CD4-positive, CD25-positive, alpha-beta regulatory T cell (primary cell): ENCODE measurements around the gene CD247. TPM values are rescaled to one million over a fixed set of nuclear protein-coding genes. Genes with fewer than 3 reads are reported as not detected.

Experiments used
- ATAC-seq, 2 donors: fragments of 150-1000 bp; cut with Tn5 transposase; one replicate each; pipeline ENCODE4 v1.10.0; 2021; ENCODE audit warnings: low read depth in 2 of 2, moderate number of reproducible peaks in 2 of 2, moderate library complexity in 1 of 2
- DNase-seq, 3 donors: peaks; one replicate each; pipeline versions ENCODE4 v3.0.0 to v3.0.0-alpha.2; 2012 to 2022; ENCODE audit warnings: mixed read lengths in 1 of 3
- H3K27ac ChIP-seq: one replicate; pipeline ENCODE4 v1.7.0; 2013; ENCODE audit warnings: mild to moderate bottlenecking, low read length; ENCODE audit not compliant: insufficient read depth, poor library complexity, severe bottlenecking
- H3K27me3 ChIP-seq: one replicate; pipeline ENCODE4 v1.7.0; 2013; ENCODE audit warnings: low read length; ENCODE audit not compliant: control insufficient read depth, insufficient read depth
- H3K36me3 ChIP-seq: one replicate; pipeline ENCODE4 v1.7.0; 2013; ENCODE audit warnings: mild to moderate bottlenecking, low read length, moderate library complexity; ENCODE audit not compliant: control insufficient read depth, insufficient read depth
- H3K4me1 ChIP-seq: 2 replicates; pipeline ENCODE4 v1.7.0; 2013; ENCODE audit warnings: mild to moderate bottlenecking, low read length; ENCODE audit not compliant: insufficient read depth, control insufficient read depth, poor library complexity, severe bottlenecking
- H3K4me3 ChIP-seq: one replicate; pipeline ENCODE4 v1.7.0; 2013; ENCODE audit warnings: low read depth, mild to moderate bottlenecking, low read length, moderate library complexity
- H3K9me3 ChIP-seq, 2 experiments: 1 replicate in 1 of 2; 2 replicates in 1 of 2; pipeline ENCODE4 v1.7.0; 2013; ENCODE audit warnings: low read length in 2 of 2, mild to moderate bottlenecking in 1 of 2, moderate library complexity in 1 of 2; ENCODE audit not compliant: control insufficient read depth in 2 of 2
- H3K27ac Mint-ChIP-seq, 3 donors: one replicate each; pipeline ENCODE4 v1.8.0; 2020 to 2022; ENCODE audit warnings: mild to moderate bottlenecking in 3 of 3, mixed read lengths in 3 of 3, moderate library complexity in 2 of 3
- H3K27me3 Mint-ChIP-seq: one replicate; pipeline ENCODE4 v1.8.0; 2022; ENCODE audit warnings: mild to moderate bottlenecking, mixed read lengths
- H3K36me3 Mint-ChIP-seq: one replicate; pipeline ENCODE4 v1.8.0; 2020; ENCODE audit warnings: mixed read lengths
- H3K4me1 Mint-ChIP-seq, 4 donors: one replicate each; pipeline ENCODE4 v1.8.0; 2020 to 2022; ENCODE audit warnings: mixed read lengths in 4 of 4, mild to moderate bottlenecking in 1 of 4
- H3K4me3 Mint-ChIP-seq, 4 donors: one replicate each; pipeline ENCODE4 v1.8.0; 2020 to 2022; ENCODE audit warnings: mild to moderate bottlenecking in 4 of 4, mixed read lengths in 4 of 4, moderate library complexity in 3 of 4
- H3K9me3 Mint-ChIP-seq, 7 donors: one replicate each; pipeline ENCODE4 v1.8.0; 2020 to 2022; ENCODE audit warnings: mixed read lengths in 7 of 7, mild to moderate bottlenecking in 3 of 7, moderate library complexity in 2 of 7
- polyA plus RNA-seq, 4 donors: library from polyadenylated mRNA; unstranded; fragments of 300-500 nt; fragmentation: Illumina TruSeq; gene quantifications; one replicate each; pipeline ENCODE4 v1.2.3, GENCODE V29; 2021
- total RNA-seq: library from RNA; stranded (reverse); gene quantifications from one replicate; pipeline ENCODE4 v1.2.3, GENCODE V29; 2022

CD247 gene
- total and polyA plus RNA-seq, 5 donors from 2014 or later: 410 to 718 (median 424) TPM

DNA sequence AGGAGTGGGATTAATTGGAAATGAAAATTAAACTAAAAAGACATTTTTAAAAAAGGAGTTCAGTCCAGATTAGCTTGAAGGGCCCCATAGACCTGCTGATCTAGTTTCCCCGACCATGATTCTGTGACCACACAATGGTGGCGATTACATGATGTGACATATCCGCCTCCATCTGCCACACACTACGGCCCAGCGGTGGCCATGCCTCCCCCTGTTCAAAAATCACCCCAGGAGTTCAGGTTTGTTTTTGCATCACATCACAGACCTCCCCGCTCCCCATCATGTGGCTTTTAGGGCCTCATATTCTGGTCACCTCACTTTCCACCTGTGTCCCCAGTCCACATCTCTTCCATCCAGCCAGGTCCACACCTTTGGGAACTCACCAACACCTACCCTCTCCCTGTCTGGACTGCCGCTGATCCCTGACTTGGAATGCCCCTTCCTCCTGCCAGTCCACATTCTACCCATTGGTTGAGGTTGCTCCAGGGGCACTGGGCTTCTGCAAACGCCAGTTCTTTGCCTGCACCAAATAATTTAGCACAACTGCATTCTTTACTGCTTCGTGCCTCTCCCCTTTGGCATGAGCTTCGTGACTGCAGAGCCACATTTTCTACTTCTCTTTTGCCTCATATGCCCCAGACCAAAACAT is 38.9 kb downstream of the CD247 start:
- Histone ChIP-seq H3K36me3 (peaks cover 42% of the 10 kb centered on the region), H3K4me3 (no peak overlapping the region), H3K9me3 (no peaks in the 10 kb centered on the region), H3K4me1 (peaks cover 97% of the 10 kb centered on the region), H3K27ac (peak overlapping the region; percentile 52), H3K27me3 (no peaks in the 10 kb centered on the region)
- H3K9me3 Mint-ChIP-seq: no peaks in the 10 kb centered on the region
- ATAC-seq: no peak
- DNase-seq: no peak
- no peaks in the 10 kb centered on the region for H3K27me3 Mint-ChIP-seq
- H3K4me3 Mint-ChIP-seq: peak overlapping the region; percentile 29 to 75 (median 44)
- peak overlapping the region; percentile 89 to 95 (median 91) for H3K27ac Mint-ChIP-seq
- H3K4me1 Mint-ChIP-seq: peaks cover 41 to 97% (median 71%) of the 10 kb centered on the region in 4 donors
- H3K36me3 Mint-ChIP-seq: peaks cover 56% of the 10 kb centered on the region

DNA sequence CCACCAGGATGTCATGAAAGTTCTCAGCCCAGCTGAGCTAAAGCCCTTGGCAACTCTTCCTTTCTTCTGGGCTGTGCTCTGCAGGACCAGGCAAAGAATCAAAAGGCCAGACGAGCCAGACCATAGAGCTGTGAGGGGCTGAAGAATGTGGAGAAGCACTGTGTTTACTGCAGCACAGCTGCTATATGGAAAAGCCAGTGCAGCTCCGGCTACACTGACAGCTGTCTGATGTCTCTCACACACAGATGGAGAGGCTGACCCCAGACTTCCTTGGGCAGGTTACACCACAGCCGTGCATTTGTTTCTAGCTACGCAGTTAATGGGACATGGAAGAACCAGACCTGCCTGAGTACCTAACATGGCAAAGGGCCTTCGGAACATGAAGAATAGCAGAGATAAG is 40.3 kb downstream of the CD247 start:
- H3K27ac Mint-ChIP-seq: peak overlapping the region; percentile 44 to 88 (median 81)
- peaks cover 97% of the 10 kb centered on the region for H3K4me1 ChIP-seq
- DNase-seq (no peak), ATAC-seq (no peak)
- H3K36me3 Mint-ChIP-seq: peaks cover 47% of the 10 kb centered on the region
- H3K27me3 Mint-ChIP-seq: no peaks in the 10 kb centered on the region
- H3K27ac ChIP-seq: peak overlapping the region; percentile 52
- peak overlapping the region; percentile 8 to 64 (median 30) for H3K4me3 Mint-ChIP-seq
- H3K9me3 Mint-ChIP-seq: no peaks in the 10 kb centered on the region
- H3K4me1 Mint-ChIP-seq: peaks cover 48 to 97% (median 74%) of the 10 kb centered on the region in 4 donors
- no peaks in the 10 kb centered on the region for H3K27me3 ChIP-seq
- H3K9me3 ChIP-seq: no peaks in the 10 kb centered on the region
- H3K36me3 ChIP-seq: peaks cover 47% of the 10 kb centered on the region
- H3K4me3 ChIP-seq: no peak overlapping the region

DNA sequence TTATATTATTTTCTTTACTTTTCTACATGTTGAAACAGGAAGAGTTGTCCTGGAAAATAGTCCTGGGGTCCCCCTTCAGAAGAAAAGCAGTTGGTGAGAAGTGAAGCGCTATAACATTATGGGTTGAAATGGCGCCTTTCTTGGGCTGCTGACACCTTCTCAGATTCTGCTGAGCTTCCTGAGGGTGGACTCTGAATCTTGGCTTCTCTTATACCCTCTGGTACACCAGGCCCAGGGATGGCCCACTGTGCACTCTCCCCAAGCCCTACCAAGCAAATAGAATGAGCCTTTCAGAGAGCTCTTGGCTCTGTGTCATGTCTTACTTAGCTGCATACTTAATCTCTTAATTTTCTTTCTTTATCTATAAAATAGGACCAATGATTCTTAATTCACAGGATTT is 42.3 kb downstream of the CD247 start:
- H3K36me3 ChIP-seq: peaks cover 48% of the 10 kb centered on the region
- ATAC-seq: no peak
- H3K9me3 Mint-ChIP-seq: no peaks in the 10 kb centered on the region
- no peak overlapping the region for H3K4me3 ChIP-seq
- peak overlapping the region in 2 of 3 donors; percentile 36 to 81 for H3K27ac Mint-ChIP-seq
- no peak for DNase-seq
- no peaks in the 10 kb centered on the region for H3K27me3 Mint-ChIP-seq
- peak overlapping the region; percentile 74 for H3K27ac ChIP-seq
- H3K27me3 ChIP-seq: no peaks in the 10 kb centered on the region
- peaks cover 94% of the 10 kb centered on the region for H3K4me1 ChIP-seq
- no peaks in the 10 kb centered on the region for H3K9me3 ChIP-seq
- peaks cover 43 to 97% (median 72%) of the 10 kb centered on the region in 4 donors for H3K4me1 Mint-ChIP-seq
- peaks cover 34% of the 10 kb centered on the region for H3K36me3 Mint-ChIP-seq
- peak overlapping the region in 3 of 4 donors; percentile 10 to 88 (median 57) for H3K4me3 Mint-ChIP-seq

GRCh38 chr1:167474191-167474641 is 44.1 kb downstream of the CD247 start:
- H3K27ac Mint-ChIP-seq: peak overlapping the region; percentile 78 to 98 (median 90)
- no peaks in the 10 kb centered on the region for H3K27me3 Mint-ChIP-seq
- peak overlapping the region; percentile 79 to 87 (median 82) for H3K4me3 Mint-ChIP-seq
- H3K4me1 Mint-ChIP-seq: peaks cover 46 to 94% (median 68%) of the 10 kb centered on the region in 4 donors
- ATAC-seq (peak; percentile 50 to 57), DNase-seq (peak; percentile 47 to 65 (median 55))
- H3K4me1 ChIP-seq: peaks cover 89% of the 10 kb centered on the region
- peaks cover 37% of the 10 kb centered on the region for H3K36me3 ChIP-seq
- no peaks in the 10 kb centered on the region for H3K9me3 Mint-ChIP-seq
- peak overlapping the region; percentile 74 for H3K27ac ChIP-seq
- no peaks in the 10 kb centered on the region for H3K27me3 ChIP-seq
- H3K36me3 Mint-ChIP-seq: peaks cover 27% of the 10 kb centered on the region
- peak overlapping the region; percentile 72 for H3K4me3 ChIP-seq
- no peaks in the 10 kb centered on the region for H3K9me3 ChIP-seq

GRCh38 chr1:167473761-167474160 is 44.6 kb downstream of the CD247 start:
- H3K4me3 ChIP-seq: peak overlapping the region; percentile 72
- peak overlapping the region; percentile 74 for H3K27ac ChIP-seq
- Mint-ChIP-seq H3K27me3 (no peaks in the 10 kb centered on the region), H3K4me3 (peak overlapping the region; percentile 79 to 87 (median 82)), H3K9me3 (no peaks in the 10 kb centered on the region), H3K36me3 (peaks cover 29% of the 10 kb centered on the region), H3K4me1 (peaks cover 43 to 95% (median 68%) of the 10 kb centered on the region in 4 donors), H3K27ac (peak overlapping the region; percentile 78 to 98 (median 90))
- DNase-seq: peak in 2 of 3 donors; percentile 33 to 52
- H3K27me3 ChIP-seq: no peaks in the 10 kb centered on the region
- peaks cover 89% of the 10 kb centered on the region for H3K4me1 ChIP-seq
- no peaks in the 10 kb centered on the region for H3K9me3 ChIP-seq
- peak; percentile 50 to 51 for ATAC-seq
- peaks cover 34% of the 10 kb centered on the region for H3K36me3 ChIP-seq

DNA sequence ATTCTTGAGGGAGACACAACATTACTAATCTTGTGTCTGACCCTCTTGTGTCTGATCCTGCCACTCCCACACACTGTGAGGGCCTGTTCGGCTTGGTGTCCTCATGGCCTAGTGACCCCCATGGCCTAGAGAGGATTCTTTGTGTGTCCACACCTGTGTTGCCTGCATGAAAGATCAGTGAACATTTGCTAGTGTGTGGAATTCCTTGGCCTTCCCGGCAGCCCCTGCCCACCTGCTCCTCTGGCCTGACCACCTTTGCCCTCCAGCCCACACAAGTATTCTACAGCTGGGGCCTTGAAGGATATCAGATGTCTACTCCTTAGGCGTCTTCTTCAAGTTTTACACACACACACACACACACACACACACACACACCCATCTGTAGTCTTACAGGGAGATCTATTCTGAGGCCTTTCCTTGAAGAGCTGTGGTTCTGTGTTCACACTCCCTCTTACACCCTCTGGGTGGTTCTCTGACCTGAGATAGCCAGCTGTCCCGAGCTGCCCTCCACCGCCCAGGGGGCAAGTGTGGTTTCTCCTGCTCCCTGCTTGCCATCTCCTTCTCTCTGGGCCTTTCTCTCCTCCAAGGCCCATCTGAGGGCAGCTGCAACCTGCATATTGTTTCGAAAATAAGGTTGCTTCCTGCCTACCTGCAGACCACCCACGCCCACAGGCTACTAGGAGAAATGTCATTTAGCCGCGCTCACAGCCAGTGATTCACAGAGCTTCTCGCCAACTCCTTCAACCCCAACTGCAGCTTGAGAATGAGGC is 45.4 kb downstream of the CD247 start:
- peak overlapping the region; percentile 74 for H3K27ac ChIP-seq
- ATAC-seq: peak in 1 of 2 donors; percentile 13

GRCh38 chr1:167471568-167471967 is 46.8 kb downstream of the CD247 start:
- no peaks in the 10 kb centered on the region for H3K9me3 Mint-ChIP-seq
- no peak overlapping the region for H3K4me3 ChIP-seq
- H3K36me3 Mint-ChIP-seq: peaks cover 8% of the 10 kb centered on the region
- H3K9me3 ChIP-seq: no peaks in the 10 kb centered on the region
- peaks cover 85% of the 10 kb centered on the region for H3K4me1 ChIP-seq
- peaks cover 33% of the 10 kb centered on the region for H3K36me3 ChIP-seq
- DNase-seq: no peak
- no peaks in the 10 kb centered on the region for H3K27me3 Mint-ChIP-seq
- H3K4me3 Mint-ChIP-seq: peak overlapping the region in 3 of 4 donors; percentile 48 to 50 (median 50)
- H3K4me1 Mint-ChIP-seq: peaks cover 41 to 96% (median 67%) of the 10 kb centered on the region in 4 donors
- peak overlapping the region; percentile 48 for H3K27ac ChIP-seq
- H3K27me3 ChIP-seq: no peaks in the 10 kb centered on the region
- no peak for ATAC-seq
- H3K27ac Mint-ChIP-seq: peak overlapping the region; percentile 78 to 90 (median 88)

More for the DNA sequence above, 45.4 kb downstream of the CD247 start:
- Mint-ChIP-seq H3K27me3 (no peaks in the 10 kb centered on the region), H3K4me3 (peak overlapping the region; percentile 39 to 84 (median 82)), H3K27ac (peak overlapping the region; percentile 78 to 98 (median 90)), H3K36me3 (peaks cover 22% of the 10 kb centered on the region), H3K9me3 (no peaks in the 10 kb centered on the region), H3K4me1 (peaks cover 45 to 96% (median 70%) of the 10 kb centered on the region in 4 donors)
- Histone ChIP-seq H3K4me3 (peak overlapping the region; percentile 72), H3K4me1 (peaks cover 88% of the 10 kb centered on the region), H3K9me3 (no peaks in the 10 kb centered on the region), H3K36me3 (peaks cover 30% of the 10 kb centered on the region), H3K27me3 (no peaks in the 10 kb centered on the region)
- no peak for DNase-seq
